ENCODE measurements around the gene NDUFAF2.

- peak in 2 of 6 experiments; percentile 18 to 35 for TF ChIP-seq CTCF (IDR thresholded peaks at IDR 0.05)
- TF ChIP-seq POLR2A (IDR thresholded peaks at IDR 0.05) = no peak
Measured at GRCh38 chr5:60960591-60960990, 15.6 kb downstream of the NDUFAF2 start.

All from thyroid gland (tissue), 4 donors.